Nephron (organoid): ENCODE results near the gene MASP2.
"Not testable (repeated sequence)": the region's sequence is repeated elsewhere in the genome, so short reads cannot be mapped to it uniquely, and the experiment has no call there.

Experiments
- H3K27ac Mint-ChIP-seq, 3 experiments: 2 replicates each; pipeline ENCODE4 v1.8.0; 2020; ENCODE audit warnings: mixed read lengths in 3 of 3, mild to moderate bottlenecking in 2 of 3, moderate library complexity in 1 of 3
- H3K27me3 Mint-ChIP-seq: 2 replicates; pipeline ENCODE4 v1.8.0; 2021; ENCODE audit warnings: low read depth, mild to moderate bottlenecking, moderate library complexity, mixed read lengths
- H3K36me3 Mint-ChIP-seq: 2 replicates; pipeline ENCODE4 v1.8.0; 2020; ENCODE audit warnings: low read depth, mixed read lengths
- H3K4me1 Mint-ChIP-seq: 2 replicates; pipeline ENCODE4 v1.8.0; 2020; ENCODE audit warnings: mixed read lengths
- H3K4me3 Mint-ChIP-seq, 3 experiments: 2 replicates each; pipeline ENCODE4 v1.8.0; 2020; ENCODE audit warnings: mild to moderate bottlenecking in 3 of 3, mixed read lengths in 3 of 3, moderate library complexity in 2 of 3
- H3K9me3 Mint-ChIP-seq: 2 replicates; pipeline ENCODE4 v1.8.0; 2020; ENCODE audit warnings: mixed read lengths
- TF ChIP-seq, protein P1 (sequence below), 3 experiments: fragments of 200-600 bp; sonication (generic); IDR thresholded peaks; one replicate each; pipeline ENCODE4 v1.5.0; 2021; ENCODE audit warnings: antibody characterized with exemption in 3 of 3; ENCODE audit not compliant: unreplicated experiment in 3 of 3

Gene MASP2

DNA sequence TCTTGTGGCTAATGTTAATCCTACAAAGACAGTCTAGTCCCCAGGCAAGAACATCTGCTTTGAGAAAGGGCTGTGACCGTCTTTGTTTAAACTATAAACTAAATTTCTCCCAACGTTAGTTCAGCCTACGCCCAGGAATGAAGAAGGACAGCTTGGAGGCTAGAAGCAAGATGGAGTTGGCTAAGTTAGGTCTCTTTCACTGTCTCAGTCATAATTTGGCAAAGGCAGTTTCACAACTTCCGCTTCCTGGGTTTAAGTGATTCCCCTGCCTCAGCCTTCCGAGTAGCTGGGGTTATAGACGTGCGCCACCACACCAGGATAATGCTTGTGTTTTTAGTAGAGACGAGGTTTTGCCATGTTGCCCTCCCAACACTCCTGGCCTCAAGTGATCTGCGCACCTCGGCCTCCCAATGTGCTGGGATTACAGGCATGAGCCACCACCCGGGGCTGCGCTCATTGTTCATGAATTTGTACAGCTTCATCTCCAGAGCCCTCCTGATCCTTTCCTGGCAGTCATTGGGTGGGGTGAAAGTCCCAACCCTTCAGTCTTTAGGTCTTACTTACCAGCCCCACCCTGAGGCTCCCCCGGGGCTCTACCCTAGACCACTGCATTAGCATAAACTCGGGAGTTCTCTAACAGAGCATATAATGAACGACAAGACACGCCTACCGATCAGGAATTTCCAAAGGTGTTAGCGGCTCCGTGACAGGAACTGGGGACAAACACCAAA, 4.9 kb upstream of the MASP2 start:
- TF ChIP-seq, protein P1, sequence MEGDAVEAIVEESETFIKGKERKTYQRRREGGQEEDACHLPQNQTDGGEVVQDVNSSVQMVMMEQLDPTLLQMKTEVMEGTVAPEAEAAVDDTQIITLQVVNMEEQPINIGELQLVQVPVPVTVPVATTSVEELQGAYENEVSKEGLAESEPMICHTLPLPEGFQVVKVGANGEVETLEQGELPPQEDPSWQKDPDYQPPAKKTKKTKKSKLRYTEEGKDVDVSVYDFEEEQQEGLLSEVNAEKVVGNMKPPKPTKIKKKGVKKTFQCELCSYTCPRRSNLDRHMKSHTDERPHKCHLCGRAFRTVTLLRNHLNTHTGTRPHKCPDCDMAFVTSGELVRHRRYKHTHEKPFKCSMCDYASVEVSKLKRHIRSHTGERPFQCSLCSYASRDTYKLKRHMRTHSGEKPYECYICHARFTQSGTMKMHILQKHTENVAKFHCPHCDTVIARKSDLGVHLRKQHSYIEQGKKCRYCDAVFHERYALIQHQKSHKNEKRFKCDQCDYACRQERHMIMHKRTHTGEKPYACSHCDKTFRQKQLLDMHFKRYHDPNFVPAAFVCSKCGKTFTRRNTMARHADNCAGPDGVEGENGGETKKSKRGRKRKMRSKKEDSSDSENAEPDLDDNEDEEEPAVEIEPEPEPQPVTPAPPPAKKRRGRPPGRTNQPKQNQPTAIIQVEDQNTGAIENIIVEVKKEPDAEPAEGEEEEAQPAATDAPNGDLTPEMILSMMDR (IDR thresholded peaks at IDR 0.05; ENCODE audit: unreplicated experiment in 3 of 3) = no peak
- Mint-ChIP-seq H3K27ac (no peak overlapping the region), H3K4me1 (no peaks in the 10 kb centered on the region), H3K27me3 (no peaks in the 10 kb centered on the region), H3K4me3 (no peak overlapping the region), H3K36me3 (peaks cover under 1% of the 10 kb centered on the region), H3K9me3 (no peaks in the 10 kb centered on the region)

DNA sequence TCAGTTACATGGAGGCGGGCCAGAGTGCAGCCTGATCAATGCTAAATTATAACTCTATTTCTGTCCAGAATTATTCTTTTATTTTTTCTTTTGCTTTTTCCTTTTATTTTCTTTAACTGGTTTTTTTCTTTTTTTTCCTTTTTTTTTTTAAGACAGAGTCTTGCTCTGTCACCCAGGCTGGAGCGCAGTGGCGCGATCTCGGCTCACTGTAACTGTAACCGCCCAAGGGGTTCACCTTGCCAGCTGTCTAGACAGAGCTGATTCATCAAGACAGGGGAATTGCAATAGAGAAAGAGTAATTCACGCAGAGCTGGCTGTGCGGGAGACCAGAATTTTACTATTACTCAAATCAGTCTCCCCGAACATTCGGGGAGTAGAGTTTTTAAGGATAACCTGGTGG, 4.1 kb upstream of the MASP2 start:
- H3K9me3 Mint-ChIP-seq, H3K4me3 Mint-ChIP-seq, H3K27me3 Mint-ChIP-seq, H3K27ac Mint-ChIP-seq, H3K4me1 Mint-ChIP-seq, H3K36me3 Mint-ChIP-seq: not testable (repeated sequence)

DNA sequence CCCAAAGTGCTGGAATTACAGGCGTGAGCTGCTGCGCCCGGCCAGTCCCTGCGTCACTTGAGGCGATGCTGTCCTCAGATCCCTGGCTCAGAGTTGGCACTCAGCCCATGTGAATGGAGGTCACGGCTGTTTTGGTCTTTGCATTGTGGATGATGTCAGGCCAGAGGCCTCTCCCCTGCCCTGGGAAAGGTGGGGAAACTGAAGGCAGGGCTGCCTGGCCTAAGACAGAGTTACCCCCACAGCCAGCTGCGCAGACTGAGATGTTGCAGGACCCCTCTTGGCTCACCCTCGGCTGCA, 821 bp downstream of the MASP2 start:
- no peaks in the 10 kb centered on the region for H3K9me3 Mint-ChIP-seq
- TF ChIP-seq, protein P1 (IDR thresholded peaks at IDR 0.05; ENCODE audit: unreplicated experiment in 3 of 3) = no peak
- no peak overlapping the region for H3K27ac Mint-ChIP-seq
- H3K4me3 Mint-ChIP-seq = no peak overlapping the region
- no peaks in the 10 kb centered on the region for H3K36me3 Mint-ChIP-seq
- no peaks in the 10 kb centered on the region for H3K4me1 Mint-ChIP-seq
- H3K27me3 Mint-ChIP-seq = peaks cover 3% of the 10 kb centered on the region

DNA sequence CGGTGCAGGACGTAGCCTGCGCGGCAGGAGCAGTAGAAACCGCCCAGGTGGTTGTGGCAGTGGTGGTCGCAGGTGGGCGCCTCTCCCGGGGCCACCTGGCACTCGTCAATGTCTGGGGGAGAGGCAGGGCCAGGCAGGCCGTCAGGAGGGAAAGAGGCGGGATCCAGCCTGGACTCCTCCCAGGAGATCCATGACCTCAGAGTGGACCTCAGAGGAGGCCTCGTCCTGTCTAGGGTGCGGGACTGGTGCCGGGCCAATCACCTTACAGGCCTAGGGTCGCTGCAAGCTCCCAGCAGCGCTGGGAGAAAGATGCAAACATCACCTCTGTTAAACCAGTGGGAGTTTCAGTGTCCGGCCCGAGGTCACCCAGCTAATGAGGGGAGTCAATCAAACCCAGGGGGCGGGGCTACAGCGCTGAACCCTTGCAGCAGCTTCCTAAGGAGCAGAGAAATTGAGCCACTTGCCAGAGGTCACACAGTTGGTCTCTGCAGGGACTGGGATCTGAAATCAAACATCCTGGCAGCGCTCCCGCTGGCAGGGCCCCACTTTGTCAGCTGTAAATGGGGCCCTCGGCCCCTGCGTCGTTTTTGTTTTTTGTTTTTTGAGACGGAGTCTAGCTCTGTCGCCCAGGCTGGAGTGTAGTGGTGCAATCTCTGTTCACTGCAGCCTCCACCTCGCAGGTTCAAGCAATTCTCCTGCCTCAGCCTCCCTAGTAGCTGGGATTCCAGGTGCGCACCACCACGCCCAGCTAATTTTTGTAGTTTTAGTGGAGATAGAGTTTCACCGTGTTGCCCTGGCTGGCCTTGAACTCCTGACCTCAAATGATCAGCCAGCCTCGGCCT, 1.4 kb downstream of the MASP2 start:
- Mint-ChIP-seq H3K36me3 (no peaks in the 10 kb centered on the region), H3K9me3 (no peaks in the 10 kb centered on the region), H3K4me3 (no peak overlapping the region), H3K4me1 (no peaks in the 10 kb centered on the region), H3K27me3 (peaks cover 3% of the 10 kb centered on the region), H3K27ac (no peak overlapping the region)
- TF ChIP-seq, protein P1 (IDR thresholded peaks at IDR 0.05; ENCODE audit: unreplicated experiment in 3 of 3) = no peak

DNA sequence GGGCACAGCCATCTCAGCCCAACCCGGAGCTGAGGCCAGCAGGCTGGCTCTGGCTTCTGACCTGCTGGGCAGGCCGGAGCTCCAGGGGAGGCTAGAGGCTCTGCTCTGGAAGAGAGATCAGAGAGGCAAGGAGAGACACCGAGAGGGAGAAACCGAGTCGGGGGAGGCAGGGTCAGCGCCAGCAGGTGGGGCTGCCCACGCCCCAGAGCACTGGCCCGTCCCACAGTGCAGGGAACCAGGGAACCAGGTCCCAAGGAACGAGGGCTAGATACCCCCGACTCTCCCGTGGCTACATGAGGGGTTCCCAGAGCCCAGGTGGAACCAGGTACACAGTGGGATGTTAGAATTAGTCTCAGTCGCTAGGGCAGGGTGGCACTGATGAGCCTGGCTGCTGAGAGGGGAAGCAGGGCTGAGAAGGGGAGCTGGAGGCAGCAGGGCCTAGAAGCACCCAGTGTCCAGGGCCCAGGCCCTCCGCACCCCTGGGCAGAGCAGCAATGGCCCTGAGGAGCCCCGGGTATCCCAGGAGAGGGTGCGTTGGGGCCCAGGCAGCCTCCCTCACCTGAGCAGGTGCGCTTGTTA, 2.1 kb downstream of the MASP2 start:
- Mint-ChIP-seq H3K36me3 (no peaks in the 10 kb centered on the region), H3K9me3 (no peaks in the 10 kb centered on the region), H3K27me3 (peaks cover 3% of the 10 kb centered on the region)

More for the DNA sequence above, 2.1 kb downstream of the MASP2 start:
- TF ChIP-seq, protein P1 (IDR thresholded peaks at IDR 0.05; ENCODE audit: unreplicated experiment in 3 of 3) = no peak
- no peak overlapping the region for H3K4me3 Mint-ChIP-seq
- H3K4me1 Mint-ChIP-seq = no peaks in the 10 kb centered on the region
- no peak overlapping the region for H3K27ac Mint-ChIP-seq
